GM18507 (cell line): ENCODE measurements around the gene DRD4.
"Not testable (repeated sequence)": the region's sequence is repeated elsewhere in the genome, so short reads cannot be mapped to it uniquely, and the experiment has no call there.

Experiments used
- DNase-seq: peaks from one replicate; pipeline ENCODE4 v3.0.0; 2011; ENCODE audit warnings: low read depth; ENCODE audit not compliant: insufficient read length; ENCODE audit errors: extremely low spot score
- FAIRE-seq: peaks from 2 replicates; lab custom pipeline; 2011; peaks lifted over from hg19 to GRCh38; lab: Jason Lieb, UNC

Gene DRD4

DNA sequence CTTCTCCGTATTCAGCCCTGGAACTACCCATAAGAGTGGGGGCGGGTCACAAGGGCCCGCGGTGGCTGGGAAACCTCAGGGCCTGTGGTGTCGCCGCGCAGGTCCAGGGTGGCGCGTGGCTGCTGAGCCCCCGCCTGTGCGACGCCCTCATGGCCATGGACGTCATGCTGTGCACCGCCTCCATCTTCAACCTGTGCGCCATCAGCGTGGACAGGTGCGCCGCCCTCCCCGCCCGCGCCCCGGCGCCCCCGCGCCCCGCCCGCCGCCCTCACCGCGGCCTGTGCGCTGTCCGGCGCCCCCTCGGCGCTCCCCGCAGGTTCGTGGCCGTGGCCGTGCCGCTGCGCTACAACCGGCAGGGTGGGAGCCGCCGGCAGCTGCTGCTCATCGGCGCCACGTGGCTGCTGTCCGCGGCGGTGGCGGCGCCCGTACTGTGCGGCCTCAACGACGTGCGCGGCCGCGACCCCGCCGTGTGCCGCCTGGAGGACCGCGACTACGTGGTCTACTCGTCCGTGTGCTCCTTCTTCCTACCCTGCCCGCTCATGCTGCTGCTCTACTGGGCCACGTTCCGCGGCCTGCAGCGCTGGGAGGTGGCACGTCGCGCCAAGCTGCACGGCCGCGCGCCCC lies 2.4 kb downstream of the DRD4 start:
- DNase-seq (no peak), FAIRE-seq (no peak)

DNA sequence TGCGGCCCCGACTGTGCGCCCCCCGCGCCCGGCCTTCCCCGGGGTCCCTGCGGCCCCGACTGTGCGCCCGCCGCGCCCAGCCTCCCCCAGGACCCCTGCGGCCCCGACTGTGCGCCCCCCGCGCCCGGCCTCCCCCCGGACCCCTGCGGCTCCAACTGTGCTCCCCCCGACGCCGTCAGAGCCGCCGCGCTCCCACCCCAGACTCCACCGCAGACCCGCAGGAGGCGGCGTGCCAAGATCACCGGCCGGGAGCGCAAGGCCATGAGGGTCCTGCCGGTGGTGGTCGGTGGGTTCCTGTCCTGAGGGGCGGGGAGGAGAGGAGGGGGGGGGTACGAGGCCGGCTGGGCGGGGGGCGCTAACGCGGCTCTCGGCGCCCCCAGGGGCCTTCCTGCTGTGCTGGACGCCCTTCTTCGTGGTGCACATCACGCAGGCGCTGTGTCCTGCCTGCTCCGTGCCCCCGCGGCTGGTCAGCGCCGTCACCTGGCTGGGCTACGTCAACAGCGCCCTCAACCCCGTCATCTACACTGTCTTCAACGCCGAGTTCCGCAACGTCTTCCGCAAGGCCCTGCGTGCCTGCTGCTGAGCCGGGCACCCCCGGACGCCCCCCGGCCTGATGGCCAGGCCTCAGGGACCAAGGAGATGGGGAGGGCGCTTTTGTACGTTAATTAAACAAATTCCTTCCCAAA lies 3.1 kb downstream of the DRD4 start:
- FAIRE-seq = no peak
- no peak for DNase-seq

DNA sequence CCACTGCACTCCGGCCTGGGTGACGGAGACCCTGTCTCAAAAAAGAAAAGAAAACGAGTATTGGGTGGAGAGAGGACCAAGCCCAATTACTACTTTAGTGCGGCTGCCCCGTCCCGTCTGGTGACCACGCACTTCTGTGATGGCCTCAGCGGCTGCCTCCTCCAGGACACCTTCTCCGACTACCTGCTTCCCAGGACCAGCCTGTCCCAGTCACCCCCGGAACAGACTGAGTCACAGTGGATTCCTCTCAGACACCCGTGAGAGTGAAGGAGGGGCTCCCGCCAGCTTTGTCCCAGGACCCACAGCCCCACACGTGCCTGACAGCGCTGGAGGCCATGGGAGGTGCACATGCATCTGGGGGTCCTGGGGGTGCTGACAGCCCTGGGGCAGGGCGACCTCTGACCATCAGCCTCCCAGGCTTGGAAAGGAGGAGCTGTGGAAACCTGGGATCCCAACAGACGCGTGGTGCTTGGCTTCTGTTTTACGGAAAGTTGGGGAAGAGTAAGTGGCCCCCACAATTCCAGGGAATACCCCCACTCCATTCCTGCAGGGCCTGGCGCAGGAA lies 4.8 kb downstream of the DRD4 start:
- DNase-seq (no peak), FAIRE-seq (no peak)

- no peak for DNase-seq
- no peak for FAIRE-seq
Measured at GRCh38 chr11:643366-643765, 6.3 kb downstream of the DRD4 start.

DNA sequence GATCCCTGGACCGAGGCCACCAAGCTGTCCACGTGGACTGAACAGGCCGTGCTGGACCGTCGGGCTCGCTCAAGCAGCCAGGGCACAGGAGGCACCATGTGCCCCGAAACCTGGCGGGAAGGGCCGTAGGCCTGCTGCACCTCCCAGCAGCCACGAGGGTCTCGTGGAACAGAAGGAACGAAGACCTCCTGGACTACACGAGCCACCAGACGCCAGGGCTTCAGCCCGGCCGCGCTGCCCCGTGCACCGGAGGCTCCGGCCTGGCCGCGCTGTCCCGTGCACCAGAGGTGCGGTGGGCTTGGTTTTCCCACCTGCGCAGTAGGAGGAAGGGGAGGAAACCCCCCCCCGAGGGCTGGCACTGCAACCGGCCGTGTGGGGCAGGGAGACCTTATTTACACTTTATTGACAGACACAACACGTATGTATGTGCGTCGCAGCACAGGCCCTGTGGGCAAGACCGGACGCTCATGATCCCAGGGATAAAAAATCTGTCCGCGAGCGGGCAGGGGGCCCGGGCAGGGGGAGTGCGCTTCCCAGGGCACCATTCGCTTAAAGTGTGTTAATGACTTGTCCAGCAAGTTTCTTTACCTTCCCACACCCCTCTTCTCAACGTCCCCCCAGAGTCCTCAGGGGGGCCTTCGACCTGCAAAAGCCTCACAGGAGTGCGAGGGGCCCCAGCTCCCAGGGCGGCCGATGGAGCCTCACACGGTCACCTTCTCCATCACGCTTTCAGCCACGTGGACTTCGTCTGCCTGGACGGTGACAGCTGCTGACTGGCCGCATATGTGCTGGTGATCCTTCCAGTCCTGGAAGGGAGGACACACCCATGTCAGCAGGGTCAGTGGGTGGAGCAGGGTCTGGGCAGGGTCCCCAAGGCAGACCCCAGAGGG lies 7.0 kb downstream of the DRD4 start:
- DNase-seq = no peak
- FAIRE-seq = no peak

- FAIRE-seq (no peak), DNase-seq (no peak)
Measured at GRCh38 chr11:645536-645935, 8.5 kb downstream of the DRD4 start.

- no peak for FAIRE-seq
- DNase-seq = no peak
Measured at GRCh38 chr11:646214-646613, 9.1 kb downstream of the DRD4 start.

DNA sequence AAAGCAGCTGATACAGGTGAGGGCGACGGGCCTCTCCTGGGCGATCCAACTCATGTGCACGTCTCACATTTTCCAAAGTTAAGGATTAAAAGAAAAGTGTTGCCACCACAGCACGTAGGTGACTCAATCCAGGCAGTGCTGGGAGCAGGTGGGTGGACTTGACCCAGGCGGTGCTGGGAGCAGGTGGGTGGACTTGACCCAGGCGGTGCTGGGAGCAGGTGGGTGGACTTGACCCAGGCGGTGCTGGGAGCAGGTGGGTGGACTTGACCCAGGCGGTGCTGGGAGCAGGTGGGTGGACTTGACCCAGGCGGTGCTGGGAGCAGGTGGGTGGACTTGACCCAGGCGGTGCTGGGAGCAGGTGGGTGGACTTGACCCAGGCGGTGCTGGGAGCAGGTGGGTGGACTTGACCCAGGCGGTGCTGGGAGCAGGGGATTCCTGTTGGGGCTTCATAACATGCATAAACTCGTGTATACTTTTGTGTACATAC lies 10.6 kb downstream of the DRD4 start:
- not testable (repeated sequence) for DNase-seq, FAIRE-seq

GRCh38 chr11:650482-650881 lies 13.4 kb downstream of the DRD4 start:
- FAIRE-seq (no peak), DNase-seq (no peak)

DNA sequence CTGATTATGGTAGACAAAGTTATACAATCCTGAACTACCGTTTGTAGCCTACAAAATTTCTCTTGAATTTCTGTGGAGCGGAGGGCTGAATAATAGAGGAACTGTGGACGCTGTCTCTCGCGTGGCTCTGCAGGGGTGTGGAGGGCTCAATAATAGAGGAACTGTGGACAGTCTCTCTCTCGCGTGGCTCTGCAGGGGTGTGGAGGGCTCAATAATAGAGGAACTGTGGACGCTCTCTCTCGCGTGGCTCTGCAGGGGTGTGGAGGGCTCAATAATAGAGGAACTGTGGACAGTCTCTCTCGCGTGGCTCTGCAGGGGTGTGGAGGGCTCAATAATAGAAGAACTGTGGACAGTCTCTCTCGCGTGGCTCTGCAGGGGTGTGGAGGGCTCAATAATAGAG lies 16.1 kb downstream of the DRD4 start:
- FAIRE-seq, DNase-seq: not testable (repeated sequence)

- no peak for DNase-seq
- FAIRE-seq = no peak
Measured at GRCh38 chr11:653837-654236, 16.8 kb downstream of the DRD4 start.

DNA sequence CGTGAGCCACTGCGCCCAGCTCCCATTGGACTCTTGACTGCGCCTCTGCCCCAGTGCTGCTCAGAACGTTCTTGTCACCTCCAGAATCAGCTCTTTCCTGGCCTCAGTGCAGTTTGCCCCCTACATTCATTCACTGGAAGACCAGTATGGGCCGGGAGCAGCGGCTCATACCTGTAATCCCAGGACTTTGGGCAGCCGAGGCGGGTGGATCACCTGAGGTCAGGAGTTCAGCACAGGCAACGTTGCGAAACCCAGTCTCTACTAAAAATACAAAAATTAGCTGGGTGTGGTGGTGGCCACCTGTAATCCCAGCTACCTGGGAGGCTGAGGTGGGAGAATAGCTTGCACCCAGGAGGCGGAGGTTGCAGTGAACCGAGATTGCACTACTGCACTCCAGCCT lies 17.4 kb downstream of the DRD4 start:
- not testable (repeated sequence) for DNase-seq, FAIRE-seq

DNA sequence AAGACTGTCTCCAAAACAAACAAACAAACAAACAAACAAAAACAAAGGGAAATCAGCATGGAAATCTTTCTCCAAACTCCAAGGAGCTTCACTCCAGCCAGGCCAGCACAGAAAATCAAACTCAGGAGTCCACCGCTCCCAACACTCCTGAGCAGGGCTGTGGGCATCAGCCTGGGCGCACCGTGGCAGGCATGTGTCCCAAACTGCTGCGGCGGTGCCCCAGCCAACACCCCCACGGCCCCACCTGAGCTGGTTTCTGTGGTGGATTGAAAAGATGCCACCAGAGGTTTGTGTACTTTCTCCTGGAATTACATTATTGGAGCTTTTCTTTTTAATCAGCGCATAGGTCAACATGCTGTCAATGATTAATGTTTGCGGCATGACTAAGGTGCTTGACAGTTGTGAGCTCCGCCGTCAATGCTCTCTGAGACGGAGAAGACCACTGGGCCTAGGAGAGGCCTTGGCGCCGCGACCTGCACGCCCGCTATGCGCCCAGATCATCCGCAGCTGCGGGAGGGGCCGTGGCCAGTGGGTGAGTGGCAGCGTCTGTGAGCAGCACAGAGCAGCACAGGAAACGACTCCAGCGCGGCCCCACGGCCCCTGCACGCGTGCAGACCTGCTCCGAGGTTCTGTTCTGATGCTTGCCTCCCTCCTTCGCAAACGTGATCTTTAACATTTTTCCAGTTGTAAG lies 18.1 kb downstream of the DRD4 start:
- DNase-seq (no peak), FAIRE-seq (no peak)

DNA sequence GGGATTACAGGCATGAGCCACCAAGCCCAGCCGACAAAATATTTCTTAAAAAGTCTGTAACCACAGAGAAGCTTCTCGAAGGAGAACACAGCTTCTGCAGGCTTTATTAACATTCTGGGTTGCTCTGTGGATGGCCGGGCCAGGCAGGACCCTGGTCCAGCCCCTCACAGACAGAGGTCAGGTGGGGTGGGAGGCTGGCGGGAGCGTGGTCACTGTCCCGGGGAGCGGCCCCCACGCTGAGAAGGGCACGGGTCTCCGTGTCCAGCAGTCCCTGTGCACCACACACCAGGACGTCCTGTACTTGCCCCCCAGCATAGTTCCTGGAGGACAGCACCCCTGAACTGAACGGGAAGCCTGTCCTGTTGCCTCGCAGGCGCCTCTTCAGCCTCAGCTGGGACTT lies 19.4 kb downstream of the DRD4 start:
- FAIRE-seq (no peak), DNase-seq (no peak)

GRCh38 chr11:656866-657265 lies 19.8 kb downstream of the DRD4 start:
- DNase-seq = no peak
- FAIRE-seq = no peak

DNA sequence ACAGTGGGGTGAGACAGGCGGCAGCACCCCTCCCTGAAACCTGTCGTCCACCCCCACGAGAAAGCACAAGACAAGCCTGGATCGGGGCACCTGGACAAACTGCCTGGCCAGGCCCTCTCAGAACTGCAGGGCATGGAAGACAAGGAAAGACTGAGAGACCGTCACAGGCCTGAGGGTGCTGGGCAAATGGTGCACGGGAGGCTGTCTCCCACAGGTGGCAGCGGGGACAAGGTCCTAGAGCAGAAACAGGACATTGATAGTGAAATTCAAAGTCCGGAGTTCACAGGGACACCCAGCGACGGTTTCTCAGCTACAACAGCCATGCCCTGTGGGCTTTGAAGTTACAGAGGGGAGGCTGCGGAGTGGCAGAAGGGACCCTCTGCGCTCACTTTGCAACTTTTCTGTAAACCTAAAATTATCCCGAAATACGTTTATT lies 20.6 kb downstream of the DRD4 start:
- FAIRE-seq (no peak), DNase-seq (no peak)

- FAIRE-seq (no peak), DNase-seq (no peak)
Measured at GRCh38 chr11:659532-660085, 22.5 kb downstream of the DRD4 start.

- DNase-seq (no peak), FAIRE-seq (no peak)
Measured at GRCh38 chr11:660281-660680, 23.2 kb downstream of the DRD4 start.
